ENCODE data around the gene CLK4. TPM values are rescaled to one million over a fixed set of nuclear protein-coding genes. Genes with fewer than 3 reads are reported as not detected.

CLK4 gene
- total RNA-seq, 4 donors from 2014 or later, result 11.4 to 36.7 (median 14.3) TPM

DNA sequence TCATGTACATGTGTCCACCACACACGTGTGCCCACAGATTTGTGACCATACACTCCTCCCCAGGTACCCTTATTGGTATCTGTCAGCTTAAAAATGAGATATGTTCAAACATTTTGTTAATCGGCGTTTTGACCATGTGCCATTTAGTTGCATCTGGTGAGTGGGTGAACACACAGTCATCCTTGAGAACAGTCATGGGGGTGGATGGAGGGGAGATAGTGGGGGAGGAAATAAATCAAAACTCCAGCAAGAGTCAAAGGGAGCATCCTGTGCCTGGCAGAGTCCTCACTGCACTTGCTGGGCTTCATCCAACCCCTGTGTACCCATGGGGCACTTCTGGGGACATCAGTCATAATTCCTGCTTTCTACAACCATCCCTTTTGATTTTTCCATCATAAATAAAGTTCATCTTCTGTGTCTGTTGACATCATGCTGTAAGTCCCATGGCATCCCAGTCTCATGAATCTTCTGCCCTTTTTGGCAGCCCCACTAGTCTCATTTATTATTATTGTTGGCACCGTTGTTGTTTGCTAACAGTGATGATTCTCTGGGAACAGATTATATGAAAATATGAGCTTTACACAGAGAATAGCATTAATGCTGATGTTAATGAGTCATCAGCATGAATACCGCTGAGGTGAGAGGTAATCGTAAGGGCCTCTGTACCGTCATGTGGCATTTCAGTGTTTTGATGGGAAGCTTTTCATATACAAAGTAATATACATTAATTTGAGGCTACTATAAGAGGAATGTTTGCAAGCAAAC, 24.4 kb upstream of the CLK4 start:
- intact Hi-C loops (cut with DNase I; ENCODE audit: low total_unique reads), result no loop called here
- TF ChIP-seq POLR2A (IDR thresholded peaks at IDR 0.05), result no peak
- TF ChIP-seq, protein P1, sequence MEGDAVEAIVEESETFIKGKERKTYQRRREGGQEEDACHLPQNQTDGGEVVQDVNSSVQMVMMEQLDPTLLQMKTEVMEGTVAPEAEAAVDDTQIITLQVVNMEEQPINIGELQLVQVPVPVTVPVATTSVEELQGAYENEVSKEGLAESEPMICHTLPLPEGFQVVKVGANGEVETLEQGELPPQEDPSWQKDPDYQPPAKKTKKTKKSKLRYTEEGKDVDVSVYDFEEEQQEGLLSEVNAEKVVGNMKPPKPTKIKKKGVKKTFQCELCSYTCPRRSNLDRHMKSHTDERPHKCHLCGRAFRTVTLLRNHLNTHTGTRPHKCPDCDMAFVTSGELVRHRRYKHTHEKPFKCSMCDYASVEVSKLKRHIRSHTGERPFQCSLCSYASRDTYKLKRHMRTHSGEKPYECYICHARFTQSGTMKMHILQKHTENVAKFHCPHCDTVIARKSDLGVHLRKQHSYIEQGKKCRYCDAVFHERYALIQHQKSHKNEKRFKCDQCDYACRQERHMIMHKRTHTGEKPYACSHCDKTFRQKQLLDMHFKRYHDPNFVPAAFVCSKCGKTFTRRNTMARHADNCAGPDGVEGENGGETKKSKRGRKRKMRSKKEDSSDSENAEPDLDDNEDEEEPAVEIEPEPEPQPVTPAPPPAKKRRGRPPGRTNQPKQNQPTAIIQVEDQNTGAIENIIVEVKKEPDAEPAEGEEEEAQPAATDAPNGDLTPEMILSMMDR (IDR thresholded peaks at IDR 0.05 in 4 of 5, conservative IDR thresholded peaks at IDR 0.05 in 1 of 5), result no peak

GRCh38 chr5:178650214-178650613, 23.4 kb upstream of the CLK4 start:
- intact Hi-C loops (cut with DNase I; ENCODE audit: low total_unique reads), result no loop called here
- Histone ChIP-seq H3K9me3 (no peaks in the 10 kb centered on the region), H3K4me3 (no peak overlapping the region), H3K36me3 (no peaks in the 10 kb centered on the region), H3K27ac (no peak overlapping the region), H3K4me1 (no peaks in the 10 kb centered on the region), H3K27me3 (no peaks in the 10 kb centered on the region)
- in situ Hi-C loops (cut with MboI; ENCODE audit: low sequenced_read_pairs in 4 of 4), result no loop called here
- no peak for ATAC-seq
- no peak for DNase-seq
- no peak for TF ChIP-seq POLR2A (IDR thresholded peaks at IDR 0.05)
- TF ChIP-seq, protein P1 (IDR thresholded peaks at IDR 0.05 in 4 of 5, conservative IDR thresholded peaks at IDR 0.05 in 1 of 5), result no peak

More for the DNA sequence above, 24.4 kb upstream of the CLK4 start:
- Histone ChIP-seq H3K27me3 (no peaks in the 10 kb centered on the region), H3K27ac (no peak overlapping the region), H3K9me3 (no peaks in the 10 kb centered on the region), H3K36me3 (no peaks in the 10 kb centered on the region), H3K4me3 (no peak overlapping the region), H3K4me1 (no peaks in the 10 kb centered on the region)
- no peak for ATAC-seq
- DNase-seq, result no peak
- in situ Hi-C loops (cut with MboI; ENCODE audit: low sequenced_read_pairs in 4 of 4), result no loop called here

- Histone ChIP-seq H3K4me3 (no peak overlapping the region), H3K9me3 (no peaks in the 10 kb centered on the region), H3K27me3 (no peaks in the 10 kb centered on the region), H3K36me3 (no peaks in the 10 kb centered on the region), H3K27ac (no peak overlapping the region), H3K4me1 (no peaks in the 10 kb centered on the region)
- no peak for ATAC-seq
- no peak for DNase-seq
- in situ Hi-C loops (cut with MboI; ENCODE audit: low sequenced_read_pairs in 4 of 4) (no loop called here), intact Hi-C loops (cut with DNase I; ENCODE audit: low total_unique reads) (no loop called here)
- TF ChIP-seq POLR2A (IDR thresholded peaks at IDR 0.05), result no peak
Measured at GRCh38 chr5:178649580-178649979, 22.7 kb upstream of the CLK4 start.

DNA sequence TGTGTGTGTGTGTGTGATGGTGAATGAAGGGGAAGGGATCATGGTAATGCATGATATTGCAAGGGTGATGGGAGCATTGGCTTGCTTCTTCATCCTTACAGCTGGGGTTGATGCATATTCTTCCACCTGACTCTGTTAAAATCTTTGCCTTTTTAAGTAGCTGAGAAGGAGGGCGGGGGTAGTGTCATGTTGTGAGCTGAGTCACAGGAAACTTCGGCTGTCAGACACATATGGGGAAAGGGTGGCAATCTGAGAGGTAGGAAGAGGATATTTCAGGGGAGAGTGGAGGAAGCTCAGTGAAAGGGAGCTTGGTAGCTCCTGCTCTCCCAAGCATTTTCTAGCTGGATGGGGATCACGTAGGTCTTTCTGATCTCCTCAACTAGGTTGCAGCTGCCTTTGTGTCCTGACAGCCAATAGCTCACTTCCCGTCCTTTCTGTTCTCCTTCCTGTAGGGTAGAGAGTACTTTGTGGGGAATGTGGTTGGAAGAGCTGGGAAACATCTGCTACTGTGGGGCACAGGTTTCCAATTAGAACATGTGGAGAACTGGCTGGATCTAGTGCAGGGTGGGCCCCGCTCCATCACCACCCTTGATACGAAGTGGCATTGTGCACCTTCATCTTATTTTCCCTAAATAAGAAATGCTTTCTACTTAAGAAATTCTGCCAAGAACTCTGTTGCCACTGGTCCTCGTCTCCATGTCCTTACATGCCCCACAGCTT, 18.1 kb upstream of the CLK4 start:
- TF ChIP-seq, protein P1 (IDR thresholded peaks at IDR 0.05 in 4 of 5, conservative IDR thresholded peaks at IDR 0.05 in 1 of 5), result no peak
- TF ChIP-seq POLR2A (IDR thresholded peaks at IDR 0.05), result no peak
- intact Hi-C loops (cut with DNase I; ENCODE audit: low total_unique reads) (no loop called here), in situ Hi-C loops (cut with MboI; ENCODE audit: low sequenced_read_pairs in 4 of 4) (no loop called here)
- H3K27me3 ChIP-seq, result no peaks in the 10 kb centered on the region
- no peaks in the 10 kb centered on the region for H3K36me3 ChIP-seq
- no peak for DNase-seq
- no peaks in the 10 kb centered on the region for H3K4me1 ChIP-seq
- no peak overlapping the region for H3K4me3 ChIP-seq
- no peak for ATAC-seq
- H3K27ac ChIP-seq, result no peak overlapping the region
- H3K9me3 ChIP-seq, result no peaks in the 10 kb centered on the region

- H3K27me3 ChIP-seq, result no peaks in the 10 kb centered on the region
- no peaks in the 10 kb centered on the region for H3K9me3 ChIP-seq
- no peak overlapping the region for H3K27ac ChIP-seq
- no peaks in the 10 kb centered on the region for H3K36me3 ChIP-seq
- TF ChIP-seq, protein P1 (IDR thresholded peaks at IDR 0.05 in 4 of 5, conservative IDR thresholded peaks at IDR 0.05 in 1 of 5), result no peak
- no peak for TF ChIP-seq POLR2A (IDR thresholded peaks at IDR 0.05)
- no peaks in the 10 kb centered on the region for H3K4me1 ChIP-seq
- in situ Hi-C loops (cut with MboI; ENCODE audit: low sequenced_read_pairs in 4 of 4), result no loop called here
- intact Hi-C loops (cut with DNase I; ENCODE audit: low total_unique reads), result no loop called here
- DNase-seq, result no peak
- ATAC-seq, result no peak
- no peak overlapping the region for H3K4me3 ChIP-seq
Measured at GRCh38 chr5:178642351-178642909, 15.6 kb upstream of the CLK4 start.

Data from gastrocnemius medialis (tissue), 4 donors.